IPS-20b (cell line): Measurements from ENCODE around the gene ZNF460.

Source experiments
- H3K27ac ChIP-seq: one replicate; pipeline ENCODE4 v1.5.1; 2013; ENCODE audit warnings: low read length
- H3K27me3 ChIP-seq: 2 replicates; pipeline ENCODE4 v1.6.1; 2013; ENCODE audit warnings: mild to moderate bottlenecking, low read length, inconsistent platforms; ENCODE audit not compliant: insufficient read depth
- H3K36me3 ChIP-seq: 2 replicates; pipeline ENCODE4 v1.6.1; 2013; ENCODE audit warnings: low read depth, mild to moderate bottlenecking, inconsistent platforms, low read length, moderate library complexity; ENCODE audit not compliant: insufficient read depth
- H3K4me1 ChIP-seq: 2 replicates; pipeline ENCODE4 v1.6.1; 2013; ENCODE audit warnings: mild to moderate bottlenecking, control low read depth, inconsistent platforms, low read length, moderate library complexity; ENCODE audit not compliant: insufficient read depth
- H3K4me3 ChIP-seq: 2 replicates; pipeline ENCODE4 v1.5.1; 2013; ENCODE audit warnings: mild to moderate bottlenecking, low read length, inconsistent platforms
- H3K9ac ChIP-seq: 2 replicates; pipeline ENCODE4 v1.6.1; 2013; ENCODE audit warnings: low read depth, mild to moderate bottlenecking, inconsistent platforms, low read length, moderate library complexity
- H3K9me3 ChIP-seq: 2 replicates; pipeline ENCODE4 v1.6.1; 2013; ENCODE audit warnings: mild to moderate bottlenecking, low read depth, low read length, inconsistent platforms; ENCODE audit not compliant: insufficient read depth

ZNF460 gene

GRCh38 chr19:57280165-57280961 lies at the start of gene ZNF460:
TSS of gene ZNF460 (plus strand) at chr19:57280485. CDS start at chr19:57280807, 322 bp downstream.
- H3K9me3 ChIP-seq: no peaks in the 10 kb centered on the region
- no peaks in the 10 kb centered on the region for H3K27me3 ChIP-seq
- peak within 1 kb of the TSS; percentile 100 for H3K9ac ChIP-seq
- H3K4me1 ChIP-seq: peaks cover 11% of the 10 kb centered on the region
- H3K27ac ChIP-seq: peak within 1 kb of the TSS; percentile 95
- H3K4me3 ChIP-seq: peak within 1 kb of the TSS; percentile 100
- H3K36me3 ChIP-seq: peaks cover 23% of the 10 kb centered on the region

DNA sequence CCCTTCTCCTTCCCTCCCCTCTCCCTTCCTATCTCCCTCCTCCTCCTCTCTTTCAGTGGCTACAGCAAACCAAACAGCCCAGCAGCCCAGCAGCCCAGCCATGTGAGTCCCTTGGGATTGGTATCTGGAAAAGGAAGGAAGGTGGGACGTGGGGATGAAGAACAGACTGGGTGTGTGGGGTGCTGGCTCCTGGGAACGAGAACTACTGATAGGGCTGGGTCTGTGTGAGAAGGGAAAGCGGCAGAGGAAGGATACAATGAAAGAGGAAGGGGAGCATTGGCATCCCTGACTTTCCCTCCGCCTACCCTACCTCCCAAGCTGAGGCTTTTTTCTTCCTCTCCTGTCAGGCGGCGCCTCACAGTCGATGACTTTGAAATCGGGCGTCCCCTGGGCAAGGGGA lies 48.6 kb upstream of the ZNF460 start:
- Histone ChIP-seq H3K27me3 (peaks cover 14% of the 10 kb centered on the region), H3K4me3 (peak overlapping the region; percentile 44; the same call in 1 of the 2 replicates), H3K9me3 (no peaks in the 10 kb centered on the region), H3K4me1 (no peaks in the 10 kb centered on the region), H3K36me3 (no peaks in the 10 kb centered on the region), H3K9ac (no peak overlapping the region; the same call in 1 of the 2 replicates), H3K27ac (no peak overlapping the region)

- no peak overlapping the region for H3K9ac ChIP-seq
- H3K27ac ChIP-seq: no peak overlapping the region
- no peaks in the 10 kb centered on the region for H3K36me3 ChIP-seq
- no peaks in the 10 kb centered on the region for H3K4me1 ChIP-seq
- no peak overlapping the region for H3K4me3 ChIP-seq
- peaks cover 14% of the 10 kb centered on the region for H3K27me3 ChIP-seq
- no peaks in the 10 kb centered on the region for H3K9me3 ChIP-seq
Observed at GRCh38 chr19:57233207-57233606, 47.1 kb upstream of the ZNF460 start.

GRCh38 chr19:57239982-57240310 lies 40.3 kb upstream of the ZNF460 start:
- H3K9ac ChIP-seq: peak overlapping the region; percentile 98
- H3K4me1 ChIP-seq: peaks cover 7% of the 10 kb centered on the region; the same call in 1 of the 2 replicates
- no peaks in the 10 kb centered on the region for H3K9me3 ChIP-seq
- peak overlapping the region; percentile 100 for H3K4me3 ChIP-seq
- H3K36me3 ChIP-seq: peaks cover 16% of the 10 kb centered on the region
- no peaks in the 10 kb centered on the region for H3K27me3 ChIP-seq
- peak overlapping the region; percentile 75 for H3K27ac ChIP-seq

GRCh38 chr19:57240311-57241090 lies 39.8 kb upstream of the ZNF460 start, which contains the start of gene ZNF805:
TSS of gene ZNF805 (plus strand) at chr19:57240632. CDS start at chr19:57240892, 260 bp downstream.
- no peaks in the 10 kb centered on the region for H3K9me3 ChIP-seq
- H3K27me3 ChIP-seq: no peaks in the 10 kb centered on the region
- H3K27ac ChIP-seq: peak within 1 kb of the TSS; percentile 75
- peaks cover 19% of the 10 kb centered on the region for H3K36me3 ChIP-seq
- peaks cover 7% of the 10 kb centered on the region; the same call in 1 of the 2 replicates for H3K4me1 ChIP-seq
- H3K4me3 ChIP-seq: peak within 1 kb of the TSS; percentile 100
- H3K9ac ChIP-seq: peak within 1 kb of the TSS; percentile 98

DNA sequence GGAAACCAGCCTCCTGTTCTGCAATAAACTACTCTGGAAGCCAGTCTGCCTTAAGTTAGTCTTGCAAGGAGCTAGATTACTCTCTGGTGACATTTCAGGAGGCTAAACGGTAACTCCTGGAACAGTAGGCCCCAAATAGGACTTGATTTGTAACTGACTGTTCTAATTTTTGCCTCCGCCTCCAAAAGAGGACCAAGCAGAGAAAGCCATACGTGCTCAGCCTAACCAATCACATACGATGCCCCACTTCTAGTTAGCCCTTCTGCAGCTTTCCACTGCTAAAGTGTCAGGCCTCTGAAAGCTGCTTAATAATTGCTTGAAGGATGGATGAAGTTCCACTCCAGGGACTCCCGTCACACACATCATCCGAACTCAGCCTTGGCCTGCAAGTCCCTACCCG lies 39.1 kb upstream of the ZNF460 start:
- Histone ChIP-seq H3K27me3 (no peaks in the 10 kb centered on the region), H3K36me3 (peaks cover 25% of the 10 kb centered on the region)

GRCh38 chr19:57242821-57243220 lies 37.5 kb upstream of the ZNF460 start:
- Histone ChIP-seq H3K4me3 (no peak overlapping the region), H3K9me3 (no peaks in the 10 kb centered on the region), H3K9ac (no peak overlapping the region), H3K27me3 (no peaks in the 10 kb centered on the region), H3K36me3 (peaks cover 36% of the 10 kb centered on the region), H3K27ac (no peak overlapping the region), H3K4me1 (peaks cover 7% of the 10 kb centered on the region; the same call in 1 of the 2 replicates)

More for the DNA sequence above, 39.1 kb upstream of the ZNF460 start:
- Histone ChIP-seq H3K27ac (peak overlapping the region; percentile 40), H3K9me3 (no peaks in the 10 kb centered on the region), H3K9ac (peak overlapping the region; percentile 98), H3K4me3 (peak overlapping the region; percentile 100), H3K4me1 (peaks cover 7% of the 10 kb centered on the region; the same call in 1 of the 2 replicates)

DNA sequence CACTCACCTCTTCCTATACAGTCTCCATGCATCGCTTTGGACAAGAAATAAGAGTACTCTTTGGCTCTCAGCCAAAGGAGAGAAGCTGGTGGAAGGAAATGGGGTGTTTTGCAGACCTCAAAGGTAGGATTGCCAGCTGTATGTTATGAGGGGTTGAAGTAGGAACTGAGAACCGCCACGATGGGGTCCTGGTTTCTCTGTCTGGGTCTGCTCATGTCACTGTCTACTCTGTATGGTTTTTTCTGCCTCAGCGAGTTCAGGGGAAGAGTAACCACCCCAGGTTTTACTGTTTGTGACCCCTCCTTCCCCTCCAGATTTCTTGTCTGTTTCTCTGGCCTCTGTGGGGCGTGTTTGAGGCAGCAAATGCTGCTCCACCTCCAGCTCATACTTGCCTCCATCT lies 35.8 kb upstream of the ZNF460 start:
- no peak overlapping the region for H3K27ac ChIP-seq
- H3K9ac ChIP-seq: no peak overlapping the region
- no peak overlapping the region for H3K4me3 ChIP-seq
- H3K9me3 ChIP-seq: no peaks in the 10 kb centered on the region
- H3K27me3 ChIP-seq: no peaks in the 10 kb centered on the region
- peaks cover 7% of the 10 kb centered on the region; the same call in 1 of the 2 replicates for H3K4me1 ChIP-seq
- peaks cover 48% of the 10 kb centered on the region for H3K36me3 ChIP-seq

DNA sequence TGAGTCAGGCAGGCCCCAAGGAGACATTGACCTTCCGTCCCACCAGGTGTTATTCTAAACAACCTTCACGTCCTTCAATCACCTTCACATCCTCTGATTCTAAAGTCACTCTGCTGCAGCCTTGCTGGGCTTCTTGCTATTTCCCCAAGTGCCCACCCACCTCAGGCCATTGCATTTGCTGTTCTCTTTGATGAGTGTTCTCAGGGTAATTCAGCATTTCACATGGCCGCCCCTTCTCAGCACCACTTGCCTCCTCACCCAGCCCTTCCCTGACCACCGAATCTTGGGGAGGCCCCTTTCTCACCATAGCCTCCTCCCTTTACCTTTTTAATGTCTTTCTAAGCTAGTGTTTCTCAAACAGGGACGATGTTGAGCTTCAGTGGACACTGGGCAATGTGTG lies 35.2 kb upstream of the ZNF460 start:
- Histone ChIP-seq H3K9me3 (no peaks in the 10 kb centered on the region), H3K9ac (no peak overlapping the region), H3K27ac (no peak overlapping the region), H3K4me1 (peaks cover 7% of the 10 kb centered on the region; the same call in 1 of the 2 replicates), H3K27me3 (no peaks in the 10 kb centered on the region), H3K36me3 (peaks cover 49% of the 10 kb centered on the region), H3K4me3 (no peak overlapping the region)

DNA sequence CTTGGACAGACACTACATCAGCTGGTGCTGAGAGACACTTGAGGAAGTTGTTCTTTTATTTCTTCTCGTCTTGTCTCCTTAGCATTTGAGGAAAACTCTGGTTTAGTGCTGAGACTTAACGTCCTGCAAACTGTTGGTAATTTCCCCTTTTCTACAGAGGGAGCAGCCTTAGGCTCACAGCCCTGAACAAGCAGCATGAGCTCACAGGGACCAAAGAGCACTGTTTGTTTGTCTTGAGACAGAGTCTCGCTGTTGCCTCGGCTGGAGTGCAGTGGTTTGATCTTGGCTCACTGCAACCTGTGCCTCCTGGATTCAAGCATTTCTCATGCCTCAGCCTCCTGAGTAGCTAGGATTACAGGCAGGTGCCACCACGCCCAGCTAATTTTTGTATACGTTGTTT lies 34.3 kb upstream of the ZNF460 start:
- H3K4me3 ChIP-seq: no peak overlapping the region
- peaks cover 7% of the 10 kb centered on the region; the same call in 1 of the 2 replicates for H3K4me1 ChIP-seq
- H3K9ac ChIP-seq: no peak overlapping the region
- H3K27me3 ChIP-seq: no peaks in the 10 kb centered on the region
- peaks cover 55% of the 10 kb centered on the region for H3K36me3 ChIP-seq
- no peak overlapping the region for H3K27ac ChIP-seq
- H3K9me3 ChIP-seq: no peaks in the 10 kb centered on the region

DNA sequence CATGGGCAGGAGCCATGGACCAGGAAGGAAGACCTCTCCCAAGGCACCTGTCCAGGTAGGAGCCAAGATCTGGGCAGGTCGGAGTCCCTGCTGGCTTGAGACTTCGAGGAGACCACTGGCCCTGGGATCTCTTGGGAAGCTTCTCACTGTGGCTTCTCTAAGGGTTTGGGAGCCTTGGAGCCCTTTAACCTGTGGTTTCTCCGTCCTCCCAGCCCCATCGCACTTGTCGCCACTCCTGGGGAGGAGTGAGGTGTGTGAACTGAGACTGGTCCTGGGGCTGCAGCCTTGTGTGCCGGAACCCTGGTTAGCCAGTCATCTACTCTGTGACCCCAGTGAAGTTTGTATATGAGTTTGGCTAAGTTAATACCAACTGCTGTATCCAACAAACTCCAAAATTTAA lies 31.6 kb upstream of the ZNF460 start:
- Histone ChIP-seq H3K36me3 (peaks cover 76% of the 10 kb centered on the region), H3K9ac (no peak overlapping the region), H3K4me1 (no peaks in the 10 kb centered on the region), H3K4me3 (no peak overlapping the region), H3K27ac (no peak overlapping the region), H3K27me3 (no peaks in the 10 kb centered on the region), H3K9me3 (no peaks in the 10 kb centered on the region)
